ENCODE measurements around the gene STK32C.

GRCh38 chr10:132276179-132276675 lies 31.5 kb downstream of the STK32C start:
- no peak for TF ChIP-seq CTCF (IDR thresholded peaks at IDR 0.05)
- TF ChIP-seq POLR2A (IDR thresholded peaks at IDR 0.05) = no peak

Data from breast epithelium (tissue), 3 donors.